Esophagus squamous epithelium (tissue), 4 donors: ENCODE results near the gene SH3PXD2A.

Experiments
- POLR2A ChIP-seq, 4 donors: fragments of 450-650 bp; IDR thresholded peaks; one replicate each; pipeline ENCODE4 v1.6.1; 2017; ENCODE audit warnings: antibody characterized with exemption in 4 of 4, mild to moderate bottlenecking in 4 of 4, moderate library complexity in 3 of 4
- TF ChIP-seq, protein P1 (sequence below), 6 experiments: fragments of 450-650 bp in 4 of 6; fragments of 200-600 bp in 2 of 6; sonication (generic) in 2 of 6; IDR thresholded peaks; one replicate each; pipeline ENCODE4 v1.5.1; 2016 to 2019; ENCODE audit warnings: antibody characterized with exemption in 6 of 6, mild to moderate bottlenecking in 4 of 6, moderate library complexity in 4 of 6

DNA sequence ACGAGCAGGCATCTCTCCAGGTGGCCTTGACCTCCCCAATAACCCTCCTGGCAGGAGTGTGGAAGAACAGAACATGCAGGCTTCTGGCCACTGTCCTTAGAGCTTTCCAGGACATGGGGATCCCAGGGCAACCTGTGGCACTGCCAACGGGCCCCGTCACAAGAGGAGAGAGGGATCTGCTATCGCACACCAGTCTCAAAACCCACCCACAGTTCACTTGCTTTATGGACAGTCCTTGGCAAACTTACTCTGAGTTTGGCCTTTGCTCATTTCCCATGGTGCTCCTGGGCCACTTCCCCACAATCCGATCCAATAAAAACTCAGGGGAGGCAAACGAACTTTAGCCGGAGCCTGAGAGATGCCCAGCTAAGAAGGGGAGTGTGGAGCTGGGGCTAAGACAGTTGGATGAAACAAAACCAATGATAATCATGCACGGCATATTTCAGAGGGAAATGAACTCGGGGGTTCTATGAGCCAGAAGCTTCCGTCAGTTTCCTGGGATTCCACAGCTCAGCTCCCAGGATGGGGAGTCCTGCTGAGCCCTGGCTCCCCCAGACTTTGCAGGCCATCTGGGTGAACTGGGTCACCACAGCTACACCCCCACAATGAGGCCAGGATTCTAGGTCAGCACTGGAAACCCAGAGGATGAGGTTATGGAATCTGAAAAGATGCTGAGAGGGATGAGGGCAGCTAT lies 203.4 kb downstream of the SH3PXD2A start:
- TF ChIP-seq, protein P1, sequence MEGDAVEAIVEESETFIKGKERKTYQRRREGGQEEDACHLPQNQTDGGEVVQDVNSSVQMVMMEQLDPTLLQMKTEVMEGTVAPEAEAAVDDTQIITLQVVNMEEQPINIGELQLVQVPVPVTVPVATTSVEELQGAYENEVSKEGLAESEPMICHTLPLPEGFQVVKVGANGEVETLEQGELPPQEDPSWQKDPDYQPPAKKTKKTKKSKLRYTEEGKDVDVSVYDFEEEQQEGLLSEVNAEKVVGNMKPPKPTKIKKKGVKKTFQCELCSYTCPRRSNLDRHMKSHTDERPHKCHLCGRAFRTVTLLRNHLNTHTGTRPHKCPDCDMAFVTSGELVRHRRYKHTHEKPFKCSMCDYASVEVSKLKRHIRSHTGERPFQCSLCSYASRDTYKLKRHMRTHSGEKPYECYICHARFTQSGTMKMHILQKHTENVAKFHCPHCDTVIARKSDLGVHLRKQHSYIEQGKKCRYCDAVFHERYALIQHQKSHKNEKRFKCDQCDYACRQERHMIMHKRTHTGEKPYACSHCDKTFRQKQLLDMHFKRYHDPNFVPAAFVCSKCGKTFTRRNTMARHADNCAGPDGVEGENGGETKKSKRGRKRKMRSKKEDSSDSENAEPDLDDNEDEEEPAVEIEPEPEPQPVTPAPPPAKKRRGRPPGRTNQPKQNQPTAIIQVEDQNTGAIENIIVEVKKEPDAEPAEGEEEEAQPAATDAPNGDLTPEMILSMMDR (IDR thresholded peaks at IDR 0.05): no peak
- no peak for TF ChIP-seq POLR2A (IDR thresholded peaks at IDR 0.05)
